ENCODE measurements around the gene L3MBTL2.
"Not testable (repeated sequence)": the region's sequence is repeated elsewhere in the genome, so short reads cannot be mapped to it uniquely, and the experiment has no call there.

The L3MBTL2 gene

DNA sequence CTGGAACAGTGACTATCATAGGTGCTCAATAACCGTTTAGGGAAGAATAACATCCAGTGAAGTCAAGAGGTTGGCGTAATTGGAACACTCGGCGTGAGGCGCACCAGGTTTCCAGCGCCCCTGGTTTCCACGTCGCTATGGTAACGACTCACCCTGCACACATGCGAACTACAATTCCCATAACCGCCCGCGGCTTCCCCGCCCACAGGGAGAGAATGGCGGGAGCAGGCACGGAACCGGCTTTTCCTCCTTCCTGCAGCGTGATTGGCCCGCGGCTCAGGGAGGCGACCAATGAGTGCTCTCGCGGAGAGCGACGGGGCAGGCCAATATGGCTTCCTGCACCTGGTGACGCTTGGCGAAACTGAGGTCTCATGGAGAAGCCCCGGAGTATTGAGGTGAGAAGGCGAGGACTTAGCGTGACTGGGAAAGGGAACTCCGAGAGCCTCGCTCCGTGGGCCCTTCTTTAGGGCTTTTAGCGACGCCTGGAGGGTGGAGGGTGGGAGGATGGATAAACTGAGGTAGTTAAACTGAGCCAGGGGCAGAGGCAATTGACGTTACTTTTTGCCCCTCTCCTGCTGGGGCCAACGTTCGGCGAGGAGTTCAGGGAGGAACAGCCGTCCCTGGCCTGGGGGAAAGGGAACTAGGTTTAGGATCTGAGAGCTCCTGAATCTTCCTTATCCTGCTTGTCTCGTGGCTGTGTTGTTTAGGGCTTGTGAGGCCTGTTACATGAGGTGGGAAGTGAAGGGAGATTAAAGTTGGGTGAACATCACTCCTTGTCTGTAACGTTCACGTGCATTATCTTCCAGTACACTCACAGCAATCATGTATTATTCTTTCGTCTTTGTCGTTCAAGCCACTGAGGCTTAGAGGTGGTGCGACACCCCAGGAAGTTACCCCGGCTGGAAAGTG is at the start of gene L3MBTL2:
TSS of gene L3MBTL2 (plus strand) at position 321 of the 909 bp plus-strand sequence. CDS start at position 372, 51 bp downstream.
- no peak for FAIRE-seq

DNA sequence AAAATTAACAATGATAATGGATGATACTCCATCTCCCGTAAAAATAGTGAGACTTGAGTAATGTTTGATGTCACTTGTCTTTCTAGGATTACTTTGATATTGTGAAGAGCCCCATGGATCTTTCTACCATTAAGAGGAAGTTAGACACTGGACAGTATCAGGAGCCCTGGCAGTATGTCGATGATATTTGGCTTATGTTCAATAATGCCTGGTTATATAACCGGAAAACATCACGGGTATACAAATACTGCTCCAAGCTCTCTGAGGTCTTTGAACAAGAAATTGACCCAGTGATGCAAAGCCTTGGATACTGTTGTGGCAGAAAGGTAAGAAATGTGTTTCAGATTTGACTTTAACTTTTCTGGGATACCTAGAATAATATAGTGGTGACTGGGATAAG is 48.0 kb upstream of the L3MBTL2 start:
- no peak for FAIRE-seq

DNA sequence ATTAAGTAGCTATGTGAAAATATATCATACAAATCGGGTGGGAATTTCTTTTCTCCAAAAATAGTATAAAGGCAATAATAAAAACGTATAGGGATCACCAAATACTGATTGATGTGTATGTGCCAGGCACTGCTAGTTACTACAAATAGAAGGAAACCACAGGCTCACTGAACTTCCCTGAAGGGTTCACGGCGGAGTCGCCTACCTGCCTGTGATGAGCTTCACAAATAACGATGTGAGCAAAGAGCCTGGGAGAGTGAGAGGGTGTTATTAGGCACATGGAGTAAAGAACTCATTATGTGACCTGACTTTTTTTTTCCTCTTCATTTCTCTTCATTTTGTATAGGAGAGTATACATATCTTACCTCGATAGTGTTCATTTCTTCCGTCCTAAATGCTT is 36.0 kb upstream of the L3MBTL2 start:
- no peak for FAIRE-seq

DNA sequence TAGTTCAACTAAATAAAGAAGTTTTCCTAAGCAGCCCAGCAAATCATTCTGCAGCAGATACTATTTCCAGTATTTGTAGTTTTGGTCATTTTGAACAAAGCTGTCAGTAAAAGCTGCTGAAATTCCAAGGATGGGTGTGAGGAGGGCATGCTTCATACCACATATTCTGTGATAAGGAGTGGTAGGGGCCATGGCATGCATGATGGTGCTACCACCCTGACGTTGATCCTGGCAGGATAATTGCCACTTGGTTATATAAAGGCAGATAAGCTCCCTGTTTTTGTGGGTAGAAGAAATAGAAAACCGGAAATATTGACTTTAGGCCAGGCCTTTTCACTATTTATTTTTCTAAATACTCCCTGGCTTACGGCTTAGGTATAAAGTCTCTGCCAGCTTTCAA is 33.1 kb upstream of the L3MBTL2 start:
- no peak for FAIRE-seq

DNA sequence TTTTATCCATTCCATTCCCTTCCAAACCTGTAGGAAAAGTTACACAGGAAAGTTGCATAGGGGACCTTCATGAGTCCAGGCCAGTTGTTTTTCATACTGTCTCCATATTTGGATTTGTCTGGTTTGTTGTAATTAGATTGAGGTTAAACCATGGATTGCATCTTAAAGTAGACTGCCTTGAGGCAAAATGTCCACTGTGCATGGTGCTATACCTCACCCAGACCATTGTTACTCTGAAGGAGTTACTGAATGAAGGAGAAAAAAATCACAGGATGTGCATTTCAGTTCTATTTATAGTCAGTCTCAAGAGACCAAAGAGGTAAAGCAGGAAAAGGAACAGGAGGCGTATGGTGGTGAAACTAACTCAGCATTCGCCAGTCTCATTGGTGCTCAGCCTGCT is 29.6 kb upstream of the L3MBTL2 start:
- FAIRE-seq = no peak

DNA sequence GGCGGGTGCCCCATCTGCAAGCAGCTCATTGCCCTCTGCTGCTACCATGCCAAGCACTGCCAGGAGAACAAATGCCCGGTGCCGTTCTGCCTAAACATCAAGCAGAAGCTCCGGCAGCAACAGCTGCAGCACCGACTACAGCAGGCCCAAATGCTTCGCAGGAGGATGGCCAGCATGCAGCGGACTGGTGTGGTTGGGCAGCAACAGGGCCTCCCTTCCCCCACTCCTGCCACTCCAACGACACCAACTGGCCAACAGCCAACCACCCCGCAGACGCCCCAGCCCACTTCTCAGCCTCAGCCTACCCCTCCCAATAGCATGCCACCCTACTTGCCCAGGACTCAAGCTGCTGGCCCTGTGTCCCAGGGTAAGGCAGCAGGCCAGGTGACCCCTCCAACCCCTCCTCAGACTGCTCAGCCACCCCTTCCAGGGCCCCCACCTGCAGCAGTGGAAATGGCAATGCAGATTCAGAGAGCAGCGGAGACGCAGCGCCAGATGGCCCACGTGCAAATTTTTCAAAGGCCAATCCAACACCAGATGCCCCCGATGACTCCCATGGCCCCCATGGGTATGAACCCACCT is 28.0 kb upstream of the L3MBTL2 start:
- no peak for FAIRE-seq

DNA sequence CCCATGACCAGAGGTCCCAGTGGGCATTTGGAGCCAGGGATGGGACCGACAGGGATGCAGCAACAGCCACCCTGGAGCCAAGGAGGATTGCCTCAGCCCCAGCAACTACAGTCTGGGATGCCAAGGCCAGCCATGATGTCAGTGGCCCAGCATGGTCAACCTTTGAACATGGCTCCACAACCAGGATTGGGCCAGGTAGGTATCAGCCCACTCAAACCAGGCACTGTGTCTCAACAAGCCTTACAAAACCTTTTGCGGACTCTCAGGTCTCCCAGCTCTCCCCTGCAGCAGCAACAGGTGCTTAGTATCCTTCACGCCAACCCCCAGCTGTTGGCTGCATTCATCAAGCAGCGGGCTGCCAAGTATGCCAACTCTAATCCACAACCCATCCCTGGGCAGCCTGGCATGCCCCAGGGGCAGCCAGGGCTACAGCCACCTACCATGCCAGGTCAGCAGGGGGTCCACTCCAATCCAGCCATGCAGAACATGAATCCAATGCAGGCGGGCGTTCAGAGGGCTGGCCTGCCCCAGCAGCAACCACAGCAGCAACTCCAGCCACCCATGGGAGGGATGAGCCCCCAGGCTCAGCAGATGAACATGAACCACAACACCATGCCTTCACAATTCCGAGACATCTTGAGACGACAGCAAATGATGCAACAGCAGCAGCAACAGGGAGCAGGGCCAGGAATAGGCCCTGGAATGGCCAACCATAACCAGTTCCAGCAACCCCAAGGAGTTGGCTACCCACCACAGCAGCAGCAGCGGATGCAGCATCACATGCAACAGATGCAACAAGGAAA is 27.3 kb upstream of the L3MBTL2 start:
- FAIRE-seq = no peak

DNA sequence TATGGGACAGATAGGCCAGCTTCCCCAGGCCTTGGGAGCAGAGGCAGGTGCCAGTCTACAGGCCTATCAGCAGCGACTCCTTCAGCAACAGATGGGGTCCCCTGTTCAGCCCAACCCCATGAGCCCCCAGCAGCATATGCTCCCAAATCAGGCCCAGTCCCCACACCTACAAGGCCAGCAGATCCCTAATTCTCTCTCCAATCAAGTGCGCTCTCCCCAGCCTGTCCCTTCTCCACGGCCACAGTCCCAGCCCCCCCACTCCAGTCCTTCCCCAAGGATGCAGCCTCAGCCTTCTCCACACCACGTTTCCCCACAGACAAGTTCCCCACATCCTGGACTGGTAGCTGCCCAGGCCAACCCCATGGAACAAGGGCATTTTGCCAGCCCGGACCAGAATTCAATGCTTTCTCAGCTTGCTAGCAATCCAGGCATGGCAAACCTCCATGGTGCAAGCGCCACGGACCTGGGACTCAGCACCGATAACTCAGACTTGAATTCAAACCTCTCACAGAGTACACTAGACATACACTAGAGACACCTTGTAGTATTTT is 26.6 kb upstream of the L3MBTL2 start:
- no peak for FAIRE-seq

DNA sequence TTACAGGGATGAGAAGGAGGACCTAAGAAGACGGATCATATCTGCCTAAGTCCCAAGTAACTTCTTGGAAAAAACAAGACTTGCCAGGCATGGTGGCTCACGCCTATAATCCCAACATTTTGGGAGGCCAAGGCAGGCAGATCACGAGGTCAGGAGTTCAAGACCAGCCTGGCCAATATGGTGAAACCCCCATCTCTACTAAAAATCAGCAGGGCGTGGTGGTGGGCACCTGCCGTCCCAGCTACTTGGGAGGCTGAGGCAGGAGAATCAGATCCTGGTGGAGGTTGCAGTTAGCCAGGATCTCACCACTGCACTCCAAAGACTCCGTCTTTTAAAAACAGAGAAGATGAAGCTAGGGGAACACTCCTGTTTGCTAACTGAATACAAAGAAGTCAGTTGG is 24.8 kb upstream of the L3MBTL2 start:
- not testable (repeated sequence) for FAIRE-seq

DNA sequence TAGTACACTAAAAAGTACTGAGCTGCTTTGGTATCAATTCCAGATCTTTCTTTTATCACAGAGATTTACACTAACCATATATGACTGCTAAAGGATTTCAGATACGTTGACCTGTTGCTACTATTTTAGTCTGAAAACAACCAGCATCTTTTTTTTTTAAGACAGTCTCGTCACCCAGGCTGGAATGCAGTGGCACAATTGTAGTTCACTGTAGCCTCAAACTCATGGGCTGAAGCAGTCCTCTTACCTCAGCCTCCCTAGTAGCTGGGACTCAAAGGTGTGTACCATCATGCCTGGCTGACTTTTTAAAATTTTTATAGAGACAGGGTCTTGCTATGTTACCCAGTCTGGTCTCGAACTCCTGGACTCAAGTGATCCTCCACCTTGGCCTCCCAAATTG is 24.2 kb upstream of the L3MBTL2 start:
- no peak for FAIRE-seq

DNA sequence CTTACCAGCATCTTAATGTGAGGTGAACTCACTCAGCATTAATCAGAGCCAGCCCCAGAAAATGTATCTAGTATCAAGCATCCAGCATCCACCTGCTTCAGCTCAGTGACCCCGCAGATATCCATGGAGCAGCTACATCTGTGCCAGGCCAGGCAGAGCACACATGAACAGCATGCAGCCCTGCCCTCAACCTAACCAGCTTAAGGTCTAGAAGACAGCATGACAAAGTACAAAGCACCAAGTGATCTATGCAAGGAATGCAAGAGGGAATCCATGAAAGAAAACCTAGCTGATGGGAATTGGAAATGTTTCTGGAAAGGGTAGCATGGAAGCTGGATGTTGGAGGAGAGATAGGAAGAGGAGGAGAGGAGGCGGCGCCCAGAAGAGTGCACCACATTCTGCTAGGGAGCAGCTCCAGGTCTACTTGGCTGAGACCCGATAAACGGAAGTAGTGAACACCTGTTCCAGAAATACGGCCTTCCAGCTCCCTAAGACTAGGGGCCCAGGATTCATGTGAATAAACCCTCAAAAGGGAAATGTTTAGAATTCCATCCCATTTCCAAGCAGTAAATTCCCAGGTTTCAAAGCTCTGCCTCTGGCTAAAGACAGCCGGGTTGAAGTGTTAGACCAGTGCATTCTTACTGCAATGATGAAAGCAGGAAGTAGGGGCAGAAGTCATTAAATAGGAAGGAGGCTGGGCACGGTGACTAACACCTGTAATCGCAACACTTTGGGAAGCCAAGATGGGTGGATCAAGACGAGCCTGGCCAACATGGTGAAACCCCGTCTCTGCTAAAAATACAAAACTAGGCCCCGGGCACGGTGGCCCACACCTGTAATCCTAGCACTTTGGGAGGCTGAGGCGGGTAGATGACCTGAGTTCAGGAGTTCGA is 23.5 kb upstream of the L3MBTL2 start:
- no peak for FAIRE-seq

DNA sequence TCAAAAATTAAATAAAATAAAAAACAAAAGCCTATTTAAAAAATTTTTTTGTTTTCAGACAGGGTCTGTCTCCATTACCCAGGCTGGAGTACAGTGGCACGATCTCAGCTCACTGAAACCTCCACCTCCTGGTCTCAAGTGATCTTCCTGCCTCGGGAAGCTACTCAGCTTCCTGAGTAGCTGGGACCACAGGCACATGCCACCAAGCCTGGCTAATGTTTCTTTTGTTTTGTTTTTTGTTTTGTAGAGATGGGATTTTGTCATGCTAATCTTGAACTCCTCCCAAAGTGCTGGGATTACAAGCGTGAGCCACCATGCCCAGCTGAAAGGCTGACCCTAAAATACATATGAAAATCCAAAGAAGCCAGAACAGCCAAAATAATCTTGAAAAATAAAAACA is 20.4 kb upstream of the L3MBTL2 start:
- no peak for FAIRE-seq

DNA sequence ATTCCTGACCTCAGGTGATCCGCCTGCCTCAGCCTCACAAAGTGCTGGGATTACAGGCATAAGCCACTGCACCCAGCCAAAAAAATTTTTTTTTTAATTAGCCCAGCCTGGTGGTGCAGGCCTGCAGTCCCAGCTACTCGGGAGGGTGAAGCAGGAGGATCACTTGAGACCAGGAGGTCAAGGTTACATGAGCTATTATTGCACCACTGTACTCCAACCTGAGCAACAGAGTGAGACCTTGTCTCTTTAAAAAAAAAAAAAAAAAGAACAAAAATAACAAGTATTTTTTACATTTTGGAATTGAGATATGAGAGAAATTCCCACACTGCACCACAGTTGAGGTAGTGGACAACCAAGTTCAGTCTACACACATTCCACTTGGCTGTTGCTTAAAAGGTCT is 13.6 kb upstream of the L3MBTL2 start:
- no peak for FAIRE-seq

DNA sequence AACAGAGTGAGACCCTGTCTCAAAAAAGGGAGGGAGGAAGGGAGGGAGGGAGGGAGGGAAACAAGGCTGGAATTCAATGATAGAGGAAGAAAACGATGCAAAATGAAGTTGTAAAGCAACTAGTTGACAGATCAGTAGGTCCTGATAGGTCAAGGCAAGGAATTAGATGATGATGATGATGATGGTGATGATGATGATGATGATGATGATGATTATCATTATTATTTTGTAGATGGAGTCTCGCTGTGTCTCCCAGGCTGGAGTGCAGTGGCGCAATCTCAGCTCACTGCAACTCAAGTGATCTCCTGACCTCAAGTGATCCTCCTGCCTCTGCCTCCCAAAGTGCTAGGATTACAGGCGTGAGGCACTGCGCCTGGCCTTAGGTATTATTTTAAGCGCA is 11.3 kb upstream of the L3MBTL2 start:
- no peak for FAIRE-seq

DNA sequence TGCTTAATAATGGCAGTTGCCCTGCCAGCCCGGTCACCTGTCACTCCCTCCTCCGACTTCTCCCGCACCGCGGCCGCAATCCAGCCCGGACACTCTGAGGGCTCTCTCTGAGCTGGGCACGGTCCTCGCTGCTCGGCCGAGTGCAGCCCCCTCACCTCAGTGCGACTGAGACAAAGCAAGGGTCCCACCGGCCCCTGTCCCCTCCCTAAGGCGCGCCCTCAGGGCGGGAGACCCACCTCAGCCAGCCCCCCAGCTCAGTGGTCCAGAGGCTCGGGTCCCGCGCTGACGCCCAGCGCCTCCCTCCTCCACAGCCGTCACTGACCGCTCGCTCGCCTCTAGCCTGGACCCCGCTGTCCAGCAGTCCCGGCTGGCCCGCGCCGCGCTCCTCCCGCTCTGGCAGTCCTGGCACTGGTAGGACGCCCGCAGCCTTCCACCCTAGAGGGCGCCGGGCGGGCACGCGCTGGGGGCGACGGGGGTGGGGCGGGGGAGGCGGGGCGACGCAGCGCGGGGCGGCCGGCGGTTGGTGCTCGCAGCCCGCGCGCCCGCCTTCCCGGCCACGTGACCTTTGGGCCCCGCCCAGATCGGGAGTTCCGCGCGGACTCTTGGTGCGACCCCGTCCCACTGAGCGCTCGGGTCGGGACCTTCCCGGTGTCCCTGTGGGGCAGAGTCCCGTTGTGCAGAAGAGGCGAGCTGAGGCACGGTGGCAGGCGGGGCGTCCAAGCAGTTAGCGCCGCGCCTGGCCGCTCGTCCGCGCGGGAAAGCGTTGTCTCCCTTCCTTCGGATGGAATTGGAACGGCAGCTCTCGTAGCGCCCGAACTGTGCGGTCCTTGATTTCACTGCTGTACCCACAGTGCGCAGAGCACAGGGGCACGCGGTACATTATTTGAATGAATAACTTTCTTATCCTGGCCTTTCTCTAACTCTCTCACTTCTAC is 7.8 kb upstream of the L3MBTL2 start:
- FAIRE-seq = no peak

DNA sequence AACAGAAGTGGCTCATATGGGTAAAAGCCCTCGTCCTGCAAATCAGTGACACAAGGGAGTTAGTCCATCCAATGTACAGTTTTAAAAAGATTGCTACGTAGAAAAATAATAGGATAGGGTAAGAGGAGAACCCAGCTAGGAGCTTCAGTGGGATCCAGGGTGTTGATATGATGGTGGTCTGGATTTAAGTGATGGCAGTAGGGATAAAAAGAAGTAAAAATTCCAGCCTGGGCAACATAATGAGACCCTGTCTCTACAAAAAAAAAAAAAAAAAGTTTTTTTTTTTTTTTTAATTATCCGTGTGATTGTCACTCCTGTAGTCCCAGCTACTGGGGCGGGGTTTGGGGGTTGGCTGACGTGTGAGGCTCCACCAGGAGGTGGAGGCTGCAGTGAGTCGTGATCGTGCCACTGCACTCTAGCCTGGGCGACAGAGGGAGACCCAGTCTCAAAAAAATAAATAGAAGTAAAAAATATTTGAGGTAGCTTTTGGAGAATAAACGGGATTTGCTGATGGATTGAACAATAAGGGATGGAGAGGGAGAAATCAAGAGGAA is 7.0 kb upstream of the L3MBTL2 start:
- FAIRE-seq = no peak

DNA sequence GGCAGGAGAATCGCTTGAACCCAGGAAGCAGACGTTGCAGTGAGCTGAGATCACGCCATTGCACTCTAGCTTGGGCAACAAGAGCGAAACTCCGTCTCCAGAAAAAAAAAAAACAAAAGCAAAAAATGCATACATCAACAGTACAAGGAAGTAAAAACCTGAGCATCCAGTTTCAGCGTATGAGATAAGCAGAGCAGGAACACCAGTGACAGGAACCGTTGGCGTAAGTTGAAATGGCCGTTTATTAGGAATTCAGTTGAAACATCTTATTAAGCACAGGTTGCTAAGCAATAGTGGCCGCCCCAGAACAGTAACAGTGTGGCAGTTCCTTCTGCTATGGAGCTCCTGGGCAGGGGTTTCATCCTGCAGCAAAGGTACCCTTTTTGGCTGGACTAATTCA is 4.0 kb upstream of the L3MBTL2 start:
- FAIRE-seq = no peak

DNA sequence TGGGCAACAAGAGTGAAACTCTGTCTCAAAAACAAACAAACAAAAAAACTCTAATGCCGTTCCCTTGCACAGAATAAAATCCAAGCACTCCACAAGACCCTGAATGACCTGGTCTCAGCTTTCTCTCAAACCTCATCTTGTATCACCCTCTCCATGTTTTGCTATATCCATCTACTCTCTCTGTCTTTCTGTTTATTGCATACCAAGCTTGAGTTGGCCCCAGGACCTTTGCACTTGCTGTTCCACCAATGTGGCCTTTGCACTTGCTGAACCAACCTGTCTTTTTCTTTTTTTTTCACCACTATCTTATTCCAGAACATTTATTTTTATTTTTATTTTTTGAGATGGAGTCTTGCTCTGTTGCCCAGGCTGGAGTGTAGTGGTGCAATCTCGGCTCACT is 2.0 kb upstream of the L3MBTL2 start:
- FAIRE-seq = no peak

DNA sequence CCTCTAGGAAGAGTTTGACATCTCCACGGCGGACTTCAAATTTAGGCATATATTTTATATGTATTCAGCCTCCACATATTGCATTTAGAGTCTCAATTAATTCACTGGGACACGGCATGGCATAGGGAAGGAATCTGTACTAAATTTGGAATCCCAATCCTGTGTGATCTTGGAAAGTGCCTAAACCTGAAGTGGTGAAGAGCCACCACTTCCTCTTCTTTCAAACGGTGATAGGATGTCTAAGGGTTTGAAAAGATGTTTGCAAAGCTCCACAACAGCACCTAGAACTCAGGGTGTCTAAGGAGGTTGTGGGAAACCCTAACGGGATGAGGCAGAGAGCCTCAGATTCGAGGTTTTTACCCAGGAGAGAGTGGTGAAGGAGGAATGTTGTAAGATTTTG is 1.0 kb upstream of the L3MBTL2 start:
- no peak for FAIRE-seq

DNA sequence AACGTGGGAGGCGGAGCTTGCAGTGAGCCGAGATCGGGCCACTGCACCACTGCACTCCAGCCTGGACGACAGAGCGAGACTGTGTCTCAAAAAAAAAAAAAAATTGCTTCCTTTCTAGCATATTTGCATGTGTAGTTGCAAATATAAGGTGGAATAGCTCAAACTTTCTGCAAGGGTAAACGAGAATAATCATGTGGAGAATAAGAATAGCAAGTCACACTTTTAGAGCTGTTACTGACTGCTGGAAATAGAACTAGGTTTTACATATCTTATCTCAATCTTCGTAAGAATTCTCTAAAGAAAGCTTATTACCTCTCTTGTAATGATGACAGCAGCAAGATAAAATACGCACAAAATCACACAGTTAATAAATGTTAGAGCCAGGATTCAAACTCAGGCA is 1.6 kb downstream of the L3MBTL2 start:
- no peak for FAIRE-seq

DNA sequence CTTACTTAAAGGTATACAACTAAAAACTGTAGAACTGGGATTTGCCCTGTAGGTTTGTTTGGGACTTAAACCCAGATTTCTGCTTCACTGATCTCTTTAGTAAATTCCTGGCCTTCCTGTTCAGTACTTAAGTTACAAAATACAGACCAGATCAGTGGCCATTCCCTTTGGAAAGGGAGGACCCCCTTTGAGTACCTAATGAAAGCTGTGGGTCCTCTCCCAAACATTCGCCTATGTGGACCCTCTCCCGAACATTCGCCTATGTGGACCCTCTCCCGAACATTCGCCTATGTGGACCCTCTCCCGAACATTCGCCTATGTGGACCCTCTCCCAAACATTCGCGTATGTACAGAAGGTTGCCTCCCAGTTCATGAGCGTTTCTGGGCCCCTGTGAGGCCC is 10.3 kb downstream of the L3MBTL2 start:
- no peak for FAIRE-seq
